Lower lobe of right lung (tissue), 2 donors: ENCODE data around the gene CTAG2. TPM values are rescaled to one million over a fixed set of nuclear protein-coding genes. Genes with fewer than 3 reads are reported as not detected.

Experiments
- ATAC-seq, 2 donors: fragments of 200-7000 bp; cut with Tn5 transposase; one replicate each; pipeline ENCODE4 v1.9.1; 2020 to 2022; ENCODE audit warnings: mild to moderate bottlenecking in 2 of 2, moderate library complexity in 2 of 2
- DNase-seq: peaks from one replicate; pipeline ENCODE4 v3.0.0-alpha.2; 2020
- H3K27ac ChIP-seq: fragments of 200-600 bp; one replicate; pipeline ENCODE4 v1.8.0; 2022
- H3K27me3 ChIP-seq: fragments of 200-600 bp; one replicate; pipeline ENCODE4 v1.8.0; 2022; ENCODE audit warnings: low read depth
- H3K36me3 ChIP-seq: fragments of 200-600 bp; one replicate; pipeline ENCODE4 v1.8.0; 2022; ENCODE audit warnings: mild to moderate bottlenecking
- H3K4me1 ChIP-seq: fragments of 200-600 bp; one replicate; pipeline ENCODE4 v1.8.0; 2022
- H3K4me3 ChIP-seq: fragments of 200-600 bp; one replicate; pipeline ENCODE4 v1.8.0; 2022; ENCODE audit warnings: mild to moderate bottlenecking
- H3K9me3 ChIP-seq: fragments of 200-600 bp; one replicate; pipeline ENCODE4 v1.8.0; 2022
- intact Hi-C: fragments of 100-400 bp; cut with DNase I; formaldehyde crosslinking; loops from one replicate; pipeline ENCODE4 v1.11.0; 2022
- total RNA-seq: library from RNA; stranded (reverse); fragmentation: NEBNext Ultra II Directional; extraction: Animal tissue kit (Norgen Biotek cat#: 25700); gene quantifications from one replicate; pipeline ENCODE4 v1.2.1, GENCODE V29; 2021
- TF ChIP-seq, protein P1 (sequence below): fragments of 200-600 bp; IDR thresholded peaks from one replicate; pipeline ENCODE4 v1.8.0; 2022; ENCODE audit warnings: antibody characterized with exemption, mild to moderate bottlenecking
- donor health status: DM: no; HTN: yes; CAD: no; lungs with severe emphysema.

CTAG2 gene
- total RNA-seq, 1 donor from 2014 or later, result not detected

DNA sequence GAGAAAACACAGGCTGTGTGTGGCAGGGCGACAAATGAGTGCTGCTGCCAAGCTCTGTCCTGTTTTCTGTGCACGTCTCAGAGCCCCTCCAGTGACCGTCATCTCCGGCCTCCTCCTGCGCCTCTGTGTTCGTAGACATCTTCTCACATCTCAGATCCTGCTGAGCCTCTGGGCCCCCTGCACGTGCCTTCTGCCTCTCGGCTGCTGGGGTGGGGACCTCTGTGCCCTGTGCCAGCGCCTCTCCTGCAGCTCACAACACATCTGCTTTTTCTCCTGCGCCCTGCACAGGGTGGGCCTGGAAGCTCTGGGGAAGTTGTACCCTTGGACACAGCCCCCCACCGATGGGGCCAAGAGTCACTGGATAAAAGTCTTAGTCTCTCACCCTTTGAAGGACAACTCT, 2.4 kb upstream of the CTAG2 start:
- no peaks in the 10 kb centered on the region for H3K4me1 ChIP-seq
- no peaks in the 10 kb centered on the region for H3K9me3 ChIP-seq
- H3K4me3 ChIP-seq, result no peak overlapping the region
- no peak overlapping the region for H3K27ac ChIP-seq
- H3K36me3 ChIP-seq, result no peaks in the 10 kb centered on the region
- intact Hi-C loops, result no loop called here
- TF ChIP-seq, protein P1, sequence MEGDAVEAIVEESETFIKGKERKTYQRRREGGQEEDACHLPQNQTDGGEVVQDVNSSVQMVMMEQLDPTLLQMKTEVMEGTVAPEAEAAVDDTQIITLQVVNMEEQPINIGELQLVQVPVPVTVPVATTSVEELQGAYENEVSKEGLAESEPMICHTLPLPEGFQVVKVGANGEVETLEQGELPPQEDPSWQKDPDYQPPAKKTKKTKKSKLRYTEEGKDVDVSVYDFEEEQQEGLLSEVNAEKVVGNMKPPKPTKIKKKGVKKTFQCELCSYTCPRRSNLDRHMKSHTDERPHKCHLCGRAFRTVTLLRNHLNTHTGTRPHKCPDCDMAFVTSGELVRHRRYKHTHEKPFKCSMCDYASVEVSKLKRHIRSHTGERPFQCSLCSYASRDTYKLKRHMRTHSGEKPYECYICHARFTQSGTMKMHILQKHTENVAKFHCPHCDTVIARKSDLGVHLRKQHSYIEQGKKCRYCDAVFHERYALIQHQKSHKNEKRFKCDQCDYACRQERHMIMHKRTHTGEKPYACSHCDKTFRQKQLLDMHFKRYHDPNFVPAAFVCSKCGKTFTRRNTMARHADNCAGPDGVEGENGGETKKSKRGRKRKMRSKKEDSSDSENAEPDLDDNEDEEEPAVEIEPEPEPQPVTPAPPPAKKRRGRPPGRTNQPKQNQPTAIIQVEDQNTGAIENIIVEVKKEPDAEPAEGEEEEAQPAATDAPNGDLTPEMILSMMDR, result no peak
- no peak for ATAC-seq
- no peaks in the 10 kb centered on the region for H3K27me3 ChIP-seq
- DNase-seq, result no peak

DNA sequence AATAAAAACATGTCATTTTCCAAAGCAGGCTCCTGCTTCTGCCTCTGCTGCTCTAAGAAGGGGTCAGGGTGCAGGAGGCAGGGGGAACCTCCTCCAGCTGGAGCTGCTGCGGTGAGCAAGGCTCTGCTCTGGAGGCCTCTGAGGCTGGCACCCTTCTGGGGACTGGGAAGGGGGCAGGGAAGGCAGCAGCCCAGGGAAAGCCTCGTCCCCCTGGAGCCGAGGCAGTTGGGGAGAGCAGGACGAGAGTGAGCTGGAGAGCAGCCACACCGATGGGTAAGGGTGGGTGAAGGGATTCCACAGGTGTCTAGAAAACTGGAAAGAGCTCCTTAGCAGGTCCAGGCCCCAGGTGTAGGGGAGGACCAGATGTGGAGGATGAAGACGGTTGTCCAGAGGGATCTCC, 2.0 kb upstream of the CTAG2 start:
- H3K27me3 ChIP-seq, result no peaks in the 10 kb centered on the region
- no peak for ATAC-seq
- TF ChIP-seq, protein P1, result no peak
- no peak for DNase-seq
- no peaks in the 10 kb centered on the region for H3K9me3 ChIP-seq
- H3K36me3 ChIP-seq, result no peaks in the 10 kb centered on the region
- H3K4me1 ChIP-seq, result no peaks in the 10 kb centered on the region
- H3K27ac ChIP-seq, result no peak overlapping the region
- H3K4me3 ChIP-seq, result no peak overlapping the region
- intact Hi-C loops, result no loop called here

- H3K4me1 ChIP-seq, result no peaks in the 10 kb centered on the region
- H3K9me3 ChIP-seq, result no peaks in the 10 kb centered on the region
- no peak for ATAC-seq
- intact Hi-C loops, result no loop called here
- TF ChIP-seq, protein P1, result no peak
- H3K36me3 ChIP-seq, result no peaks in the 10 kb centered on the region
- no peak overlapping the region for H3K27ac ChIP-seq
- H3K4me3 ChIP-seq, result no peak overlapping the region
- no peaks in the 10 kb centered on the region for H3K27me3 ChIP-seq
- no peak for DNase-seq
Measured at GRCh38 chrX:154654925-154655324, 1.5 kb upstream of the CTAG2 start.

- no peaks in the 10 kb centered on the region for H3K9me3 ChIP-seq
- H3K36me3 ChIP-seq, result no peaks in the 10 kb centered on the region
- intact Hi-C loops, result no loop called here
- ATAC-seq, result no peak
- H3K4me3 ChIP-seq, result no peak overlapping the region
- H3K27me3 ChIP-seq, result no peaks in the 10 kb centered on the region
- TF ChIP-seq, protein P1, result no peak
- DNase-seq, result no peak
- H3K4me1 ChIP-seq, result no peaks in the 10 kb centered on the region
- H3K27ac ChIP-seq, result no peak overlapping the region
Measured at GRCh38 chrX:154654372-154654771, 993 bp upstream of the CTAG2 start.

GRCh38 chrX:154653048-154653401, 354 bp downstream of the CTAG2 start:
- Histone ChIP-seq H3K4me1 (no peaks in the 10 kb centered on the region), H3K4me3 (no peak overlapping the region), H3K27me3 (no peaks in the 10 kb centered on the region), H3K9me3 (no peaks in the 10 kb centered on the region), H3K36me3 (no peaks in the 10 kb centered on the region), H3K27ac (no peak overlapping the region)
- no peak for DNase-seq
- intact Hi-C loops, result no loop called here
- TF ChIP-seq, protein P1, result no peak
- ATAC-seq, result no peak
